Neuron (in vitro differentiated cells): ENCODE results near the gene SURF6.
"Not testable (repeated sequence)": the region's sequence is repeated elsewhere in the genome, so short reads cannot be mapped to it uniquely, and the experiment has no call there.

ENCODE experiments used
- H2AFZ ChIP-seq: one replicate; pipeline ENCODE4 v1.6.1; 2013; ENCODE audit warnings: low read depth, mild to moderate bottlenecking, inconsistent platforms, low read length, moderate library complexity
- H3K27me3 ChIP-seq: one replicate; pipeline ENCODE4 v1.6.1; 2013; ENCODE audit warnings: low read length; ENCODE audit not compliant: insufficient read depth
- H3K36me3 ChIP-seq: one replicate; pipeline ENCODE4 v1.6.1; 2013; ENCODE audit warnings: low read length; ENCODE audit not compliant: insufficient read depth
- H3K4me1 ChIP-seq: one replicate; pipeline ENCODE4 v1.6.1; 2013; ENCODE audit warnings: low read length; ENCODE audit not compliant: insufficient read depth
- H3K4me3 ChIP-seq: 2 replicates; pipeline ENCODE4 v1.5.1; 2013; ENCODE audit warnings: mild to moderate bottlenecking, low read length, moderate library complexity
- H3K9me3 ChIP-seq: one replicate; pipeline ENCODE4 v1.6.1; 2013; ENCODE audit warnings: low read length

Gene SURF6

DNA sequence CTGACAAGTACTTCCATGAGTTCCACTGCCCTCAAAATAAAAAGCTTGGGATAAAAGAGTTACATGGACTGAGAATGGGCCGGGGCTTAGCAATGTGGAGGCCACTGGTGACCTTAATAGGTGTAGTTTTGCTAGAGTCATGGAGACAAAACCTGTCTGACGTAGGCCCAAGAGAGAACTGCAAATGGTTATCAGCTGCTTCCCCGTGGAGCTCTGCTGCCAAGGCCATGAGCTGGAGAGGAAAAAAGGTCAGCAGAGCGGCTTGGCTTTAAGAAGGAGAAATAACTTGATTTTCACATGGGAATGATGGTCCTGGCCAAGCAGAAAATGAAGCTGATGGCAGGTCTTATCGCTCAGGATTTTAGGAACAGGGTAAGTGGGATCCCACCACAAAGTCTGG is 3.7 kb upstream of the SURF6 start:
- Histone ChIP-seq H2AFZ (no peak overlapping the region), H3K9me3 (no peaks in the 10 kb centered on the region), H3K4me3 (no peak overlapping the region), H3K36me3 (peaks cover 55% of the 10 kb centered on the region), H3K27me3 (no peaks in the 10 kb centered on the region), H3K4me1 (peaks cover 13% of the 10 kb centered on the region)

DNA sequence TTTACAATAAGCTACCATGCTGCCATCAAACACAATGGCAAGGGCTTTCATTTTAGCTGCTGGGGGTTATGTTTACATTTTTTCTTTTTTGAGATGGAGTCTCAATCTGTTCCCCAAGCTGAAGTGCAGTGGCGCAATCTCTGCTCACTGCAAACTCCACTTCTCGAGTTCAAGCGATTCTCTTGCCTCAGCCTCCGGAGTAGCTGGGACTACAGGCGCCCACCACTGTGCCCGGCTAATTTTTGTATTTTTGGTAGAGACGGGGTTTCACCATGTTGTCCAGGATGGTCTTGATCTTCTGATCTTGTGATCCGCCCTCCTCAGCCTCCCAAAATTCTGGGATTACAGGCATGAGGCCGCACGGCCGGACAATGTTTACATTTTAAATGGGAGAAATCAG is 1.1 kb downstream of the SURF6 start:
- not testable (repeated sequence) for H2AFZ ChIP-seq, H3K9me3 ChIP-seq, H3K27me3 ChIP-seq
- peak overlapping the region; percentile 70 for H3K4me3 ChIP-seq
- H3K36me3 ChIP-seq: peaks cover 53% of the 10 kb centered on the region
- peaks cover 15% of the 10 kb centered on the region for H3K4me1 ChIP-seq

DNA sequence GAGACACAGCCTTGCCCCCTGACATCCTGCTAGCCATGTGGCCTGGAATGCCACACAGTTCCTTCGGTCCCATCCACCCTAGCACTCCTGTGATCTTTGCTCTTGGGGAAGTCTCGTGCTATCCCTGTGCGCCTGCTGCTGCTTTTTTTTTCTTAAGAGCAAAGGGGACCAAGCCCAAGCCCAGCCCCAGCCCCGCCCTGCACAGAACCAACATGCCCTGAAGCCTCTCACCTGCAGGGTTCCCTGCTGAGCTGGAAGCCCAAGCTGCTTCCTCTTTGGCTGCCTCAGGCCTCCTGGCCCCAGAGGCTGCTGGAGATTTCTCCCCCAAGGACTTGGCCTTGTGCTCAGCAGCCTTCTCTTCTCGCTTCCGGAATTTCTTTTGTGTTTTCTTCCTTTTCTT is 1.8 kb downstream of the SURF6 start:
- Histone ChIP-seq H2AFZ (no peak overlapping the region), H3K4me1 (peaks cover 15% of the 10 kb centered on the region), H3K9me3 (no peaks in the 10 kb centered on the region), H3K4me3 (no peak overlapping the region), H3K27me3 (no peaks in the 10 kb centered on the region), H3K36me3 (peaks cover 51% of the 10 kb centered on the region)

DNA sequence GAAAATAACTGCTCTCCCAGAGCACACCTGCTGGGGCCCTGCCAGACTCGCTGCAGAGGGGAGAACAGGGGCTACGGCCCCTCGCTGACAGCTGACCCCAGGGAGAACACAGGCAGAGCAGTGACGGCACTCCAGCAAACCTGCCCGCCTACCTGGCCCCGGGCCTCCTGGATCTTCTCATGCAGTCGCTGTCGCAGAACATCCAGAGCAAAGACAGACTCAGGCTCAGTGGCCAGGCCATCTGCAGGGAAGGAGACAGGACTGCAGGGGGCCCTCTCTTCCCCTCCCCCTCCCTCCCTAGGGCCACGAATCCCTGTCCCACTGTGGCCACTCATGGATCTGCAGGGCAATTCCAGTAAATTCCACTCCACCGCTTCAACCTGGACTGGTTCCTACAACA is 2.4 kb downstream of the SURF6 start:
- Histone ChIP-seq H3K9me3 (no peaks in the 10 kb centered on the region), H3K4me1 (peaks cover 15% of the 10 kb centered on the region), H2AFZ (no peak overlapping the region), H3K4me3 (no peak overlapping the region), H3K27me3 (no peaks in the 10 kb centered on the region), H3K36me3 (peaks cover 47% of the 10 kb centered on the region)

DNA sequence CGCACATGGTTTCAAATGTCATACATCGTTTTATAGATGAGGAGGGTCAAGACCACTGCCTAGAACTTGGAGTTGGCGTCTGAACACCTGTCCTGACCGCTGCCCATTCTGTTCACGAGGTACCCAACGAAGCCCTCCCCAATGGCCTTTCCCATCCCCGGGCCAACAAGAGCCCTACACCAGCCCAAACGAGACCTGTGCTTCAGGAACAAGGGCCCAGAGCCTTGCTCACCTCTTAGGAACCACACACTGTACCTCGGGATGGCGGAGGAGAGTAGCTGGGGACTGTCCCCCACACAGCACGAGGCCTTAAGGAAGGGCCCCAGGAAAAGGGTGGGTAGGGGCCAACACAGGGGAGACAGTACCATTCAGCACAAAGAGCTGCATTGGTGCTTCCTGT is 3.0 kb downstream of the SURF6 start:
- H3K9me3 ChIP-seq: no peaks in the 10 kb centered on the region
- H3K27me3 ChIP-seq: no peaks in the 10 kb centered on the region
- H3K36me3 ChIP-seq: peaks cover 47% of the 10 kb centered on the region
- peaks cover 15% of the 10 kb centered on the region for H3K4me1 ChIP-seq
- H3K4me3 ChIP-seq: no peak overlapping the region
- no peak overlapping the region for H2AFZ ChIP-seq

DNA sequence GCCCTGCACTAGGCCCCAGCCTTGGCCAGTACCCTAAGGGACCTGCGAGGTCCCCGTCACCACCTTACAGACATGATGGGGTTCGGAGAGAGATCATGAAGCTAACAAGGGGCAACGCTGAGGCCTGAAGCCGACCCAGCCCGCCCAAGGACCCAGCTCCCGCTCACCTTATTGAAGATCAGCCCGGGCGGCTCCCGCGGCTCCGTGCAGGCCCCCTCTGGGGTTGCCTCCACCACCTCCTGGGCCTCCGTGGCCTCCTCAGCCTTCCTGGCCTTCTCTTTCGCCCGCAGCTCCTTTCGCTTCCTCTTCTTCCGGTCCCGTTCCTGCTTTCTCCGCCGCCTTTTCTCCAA is 3.6 kb downstream of the SURF6 start:
- H3K4me1 ChIP-seq: peaks cover 15% of the 10 kb centered on the region
- no peak overlapping the region for H3K4me3 ChIP-seq
- H3K9me3 ChIP-seq: no peaks in the 10 kb centered on the region
- no peak overlapping the region for H2AFZ ChIP-seq
- H3K36me3 ChIP-seq: peaks cover 47% of the 10 kb centered on the region
- no peaks in the 10 kb centered on the region for H3K27me3 ChIP-seq

DNA sequence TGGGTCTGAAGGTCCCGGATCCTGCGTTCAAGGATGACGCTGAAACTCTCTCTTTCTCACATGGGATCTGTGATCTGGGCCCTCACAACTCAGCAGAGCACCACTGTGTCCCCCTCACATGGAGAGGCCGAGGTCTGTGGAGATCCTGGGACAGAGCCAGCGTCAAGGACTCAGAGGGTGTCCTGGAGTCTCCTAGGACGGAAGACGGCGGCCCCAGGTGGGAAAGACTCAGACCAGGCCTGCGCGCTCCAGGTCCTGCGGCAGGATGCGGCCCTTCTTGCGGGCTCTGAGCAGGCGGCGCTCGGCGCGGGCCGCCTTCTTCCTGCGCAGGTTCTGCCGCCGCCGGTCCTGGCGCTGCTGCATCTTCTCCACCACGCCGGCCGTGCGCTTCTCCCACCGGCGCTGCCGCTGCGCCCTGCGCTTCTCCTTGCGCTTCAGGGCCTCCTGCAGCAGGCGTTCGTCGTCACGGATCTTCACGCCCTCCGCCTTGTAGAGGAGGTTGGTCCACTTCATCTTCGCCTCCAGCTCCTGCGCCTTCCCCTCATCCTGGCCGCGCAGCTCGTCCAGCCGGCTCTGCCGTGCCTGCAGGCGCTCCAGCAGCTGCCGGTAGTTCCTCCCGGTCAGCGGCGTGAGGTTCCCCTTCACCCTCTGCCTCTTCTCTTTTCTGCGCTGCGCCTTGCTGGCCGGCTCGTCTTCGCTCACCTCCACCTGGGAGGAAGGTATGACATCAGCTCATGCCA is 4.2 kb downstream of the SURF6 start:
- Histone ChIP-seq H3K4me3 (no peak overlapping the region), H3K4me1 (peaks cover 15% of the 10 kb centered on the region), H3K36me3 (peaks cover 47% of the 10 kb centered on the region), H3K9me3 (no peaks in the 10 kb centered on the region), H2AFZ (no peak overlapping the region), H3K27me3 (no peaks in the 10 kb centered on the region)

DNA sequence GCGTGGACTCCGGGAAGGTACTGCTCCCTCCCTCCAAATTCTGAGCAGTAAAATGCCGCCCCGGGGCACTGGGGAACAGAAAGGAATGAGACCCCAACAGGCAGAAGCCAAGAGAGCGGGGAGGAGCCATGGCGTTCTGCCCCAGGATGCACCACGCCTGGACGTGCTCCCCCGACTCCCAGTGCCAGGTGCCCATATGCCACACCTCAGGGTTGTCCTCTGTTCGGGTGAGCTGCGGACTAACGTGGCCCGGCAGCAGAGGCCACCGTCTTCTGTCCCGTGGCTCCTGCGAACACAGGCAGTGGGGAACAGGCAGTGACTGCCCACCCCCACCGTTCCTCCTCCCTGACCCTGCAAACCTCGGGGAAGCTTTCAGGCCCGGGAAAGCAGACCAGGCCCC is 4.8 kb downstream of the SURF6 start:
- H2AFZ ChIP-seq: no peak overlapping the region
- no peaks in the 10 kb centered on the region for H3K27me3 ChIP-seq
- H3K9me3 ChIP-seq: no peaks in the 10 kb centered on the region
- no peak overlapping the region for H3K4me3 ChIP-seq
- H3K36me3 ChIP-seq: peaks cover 47% of the 10 kb centered on the region
- H3K4me1 ChIP-seq: peaks cover 11% of the 10 kb centered on the region

DNA sequence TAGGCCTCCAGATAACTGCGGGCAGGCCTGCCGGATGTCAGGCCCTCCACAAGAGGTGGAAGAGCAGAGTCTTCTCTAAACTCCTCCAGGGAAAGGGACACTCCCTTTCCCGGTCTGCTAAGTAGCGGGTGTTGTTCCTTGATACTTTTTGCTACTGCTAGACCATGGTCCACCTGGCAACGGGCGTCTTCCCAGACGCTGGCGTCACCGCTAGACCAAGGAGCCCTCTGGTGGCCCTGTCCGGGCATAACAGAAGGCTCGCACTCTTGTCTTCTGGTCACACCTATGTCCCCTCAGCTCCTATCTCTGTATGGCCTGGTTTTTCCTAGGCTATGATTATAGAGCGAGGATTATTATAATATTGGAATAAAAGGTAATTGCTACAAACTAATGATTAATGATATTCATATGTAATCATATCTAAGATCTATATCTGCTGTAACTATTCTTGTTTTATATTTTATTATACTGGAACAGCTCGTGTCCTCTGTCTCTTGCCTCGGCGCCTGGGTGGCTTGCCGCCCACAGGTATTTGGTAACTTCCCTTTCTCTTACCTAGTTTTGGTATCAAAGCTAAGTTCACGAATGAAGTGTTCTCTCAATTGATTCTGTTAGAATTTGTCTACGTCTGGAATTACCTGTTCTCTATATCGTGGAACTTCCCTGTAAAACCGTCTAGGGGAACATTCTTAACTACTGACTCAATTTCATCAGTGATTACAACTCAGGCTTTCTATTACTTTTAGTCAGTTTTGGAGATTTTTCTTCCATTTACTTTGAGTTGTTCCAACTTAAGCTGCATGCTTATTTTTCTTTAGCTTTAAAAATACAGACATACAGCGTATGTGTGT is 6.5 kb downstream of the SURF6 start:
- not testable (repeated sequence) for H3K9me3 ChIP-seq, H3K27me3 ChIP-seq, H3K4me3 ChIP-seq, H3K4me1 ChIP-seq, H2AFZ ChIP-seq
- H3K36me3 ChIP-seq: peaks cover 43% of the 10 kb centered on the region

DNA sequence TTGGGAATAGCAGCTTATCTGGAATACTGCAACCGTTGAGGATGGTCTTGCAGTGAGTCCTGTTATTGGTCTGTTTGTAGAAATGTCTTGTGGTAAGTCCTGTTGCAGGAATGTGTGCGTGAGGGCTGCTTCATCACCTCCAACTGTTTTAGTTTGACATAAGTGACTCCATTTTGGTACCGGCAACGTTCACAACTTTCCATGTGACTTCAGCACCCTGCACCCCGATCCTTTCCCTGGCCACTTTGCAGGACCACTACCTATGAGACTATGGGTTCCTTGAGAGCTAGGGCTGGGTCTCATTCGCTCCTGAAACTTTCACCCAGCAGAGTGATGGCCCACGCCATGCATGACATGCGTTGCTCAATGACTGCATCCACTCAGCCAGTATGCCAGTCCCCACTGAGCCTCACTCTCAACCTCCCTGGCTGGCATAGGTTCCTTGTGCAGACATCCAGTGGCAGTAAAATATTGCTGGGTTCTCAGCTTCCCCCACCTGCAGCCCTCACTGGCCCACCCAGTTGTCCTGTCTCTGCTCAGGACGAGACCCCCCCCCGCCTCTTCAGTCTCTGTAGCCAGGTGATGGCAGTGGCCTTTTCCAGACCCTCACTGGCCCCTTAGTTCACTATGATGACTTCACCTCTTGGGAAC is 8.0 kb downstream of the SURF6 start:
- Histone ChIP-seq H3K4me3 (no peak overlapping the region), H3K9me3 (no peaks in the 10 kb centered on the region), H3K27me3 (no peaks in the 10 kb centered on the region), H3K4me1 (no peaks in the 10 kb centered on the region), H2AFZ (no peak overlapping the region), H3K36me3 (peaks cover 29% of the 10 kb centered on the region)

DNA sequence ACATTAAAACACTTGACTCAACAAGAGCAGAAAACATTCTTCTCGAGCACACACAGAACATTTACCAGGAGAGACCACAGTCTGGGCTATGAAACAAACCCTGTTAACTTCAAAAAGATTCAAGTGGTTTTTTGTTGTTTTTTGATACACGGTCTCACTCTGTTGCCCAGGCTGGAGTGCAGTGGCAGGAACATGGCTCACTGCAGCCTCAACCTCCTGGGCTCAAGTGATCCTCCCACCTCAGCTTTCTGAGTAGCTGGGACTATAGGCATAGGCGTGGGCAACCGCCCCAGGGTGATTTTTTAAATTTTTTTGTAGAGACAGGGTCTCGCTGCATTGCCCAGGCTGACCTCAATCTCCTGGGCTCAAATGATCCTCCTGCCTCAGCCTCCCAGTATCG is 9.0 kb downstream of the SURF6 start:
- H3K4me3 ChIP-seq, H3K4me1 ChIP-seq, H3K9me3 ChIP-seq, H2AFZ ChIP-seq, H3K27me3 ChIP-seq: not testable (repeated sequence)
- peaks cover 19% of the 10 kb centered on the region for H3K36me3 ChIP-seq

DNA sequence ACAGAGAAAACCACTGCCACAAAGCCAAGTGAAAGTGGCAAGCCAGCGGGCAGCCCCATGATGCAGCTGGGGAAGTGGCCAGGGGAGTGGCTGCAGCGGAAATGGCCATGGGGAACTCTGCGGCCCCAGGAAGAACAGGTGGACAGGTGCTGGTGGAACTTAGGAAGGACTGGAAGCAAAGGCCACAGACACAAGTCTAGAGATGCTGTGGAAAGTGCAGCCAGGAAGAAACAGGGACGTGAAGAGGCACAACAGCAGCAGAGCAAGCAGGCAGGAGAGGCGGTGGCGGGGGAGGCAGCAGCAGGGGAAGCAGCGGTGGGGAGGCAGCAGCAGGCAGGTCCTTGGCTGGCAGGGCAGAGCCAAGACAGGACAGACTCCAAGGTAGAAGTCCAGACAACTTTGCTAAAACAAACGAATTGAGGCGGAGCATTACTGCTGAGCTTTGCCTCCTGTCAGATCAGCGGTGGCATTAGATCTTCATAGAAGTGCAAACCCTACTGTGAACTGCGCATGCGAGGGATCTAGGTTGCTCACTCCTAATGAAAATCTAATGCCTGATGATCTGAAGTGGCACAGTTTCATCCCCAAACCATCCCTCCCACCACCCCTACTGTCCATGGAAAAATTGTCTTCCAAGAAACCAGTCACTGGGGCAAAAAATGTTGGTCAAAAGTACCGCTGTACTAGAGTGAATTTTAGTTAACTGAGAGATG is 11.8 kb downstream of the SURF6 start:
- Histone ChIP-seq H3K4me1 (no peaks in the 10 kb centered on the region), H3K9me3 (no peaks in the 10 kb centered on the region), H3K27me3 (no peaks in the 10 kb centered on the region), H2AFZ (no peak overlapping the region), H3K4me3 (no peak overlapping the region), H3K36me3 (peaks cover under 1% of the 10 kb centered on the region)

DNA sequence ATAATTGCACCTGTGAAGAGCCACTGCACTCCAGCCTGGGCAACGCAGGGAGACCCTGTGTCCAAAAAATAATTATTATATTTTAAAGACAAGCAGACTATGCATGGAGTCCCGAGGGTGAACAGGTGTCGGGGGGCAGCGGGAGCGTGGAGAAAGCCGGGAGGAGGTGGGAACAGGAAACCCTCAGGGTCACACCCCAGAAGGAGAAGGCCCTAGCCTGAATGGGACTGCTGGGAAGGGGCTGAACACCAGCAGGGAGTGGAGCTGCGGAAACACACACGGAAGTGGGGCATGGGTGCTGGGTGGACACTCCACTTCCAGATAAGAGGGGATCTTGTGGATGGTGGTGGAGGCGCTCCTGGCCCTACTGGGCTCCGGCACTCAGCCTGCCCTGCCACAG is 12.8 kb downstream of the SURF6 start:
- Histone ChIP-seq H3K27me3 (no peaks in the 10 kb centered on the region), H3K36me3 (no peaks in the 10 kb centered on the region), H3K9me3 (no peaks in the 10 kb centered on the region), H2AFZ (no peak overlapping the region), H3K4me3 (no peak overlapping the region), H3K4me1 (no peaks in the 10 kb centered on the region)
